Stimulated activated CD8-positive, alpha-beta memory T cell treated with anti-CD3 and anti-CD28 coated beads, Interleukin-4, amount 100 ng/mL, for 48 hours (primary cell): Measurements from ENCODE around the gene HHIPL1.

Source experiments
- DNase-seq: peaks from one replicate; pipeline ENCODE4 v3.0.0-alpha.2; 2020

HHIPL1 gene

DNA sequence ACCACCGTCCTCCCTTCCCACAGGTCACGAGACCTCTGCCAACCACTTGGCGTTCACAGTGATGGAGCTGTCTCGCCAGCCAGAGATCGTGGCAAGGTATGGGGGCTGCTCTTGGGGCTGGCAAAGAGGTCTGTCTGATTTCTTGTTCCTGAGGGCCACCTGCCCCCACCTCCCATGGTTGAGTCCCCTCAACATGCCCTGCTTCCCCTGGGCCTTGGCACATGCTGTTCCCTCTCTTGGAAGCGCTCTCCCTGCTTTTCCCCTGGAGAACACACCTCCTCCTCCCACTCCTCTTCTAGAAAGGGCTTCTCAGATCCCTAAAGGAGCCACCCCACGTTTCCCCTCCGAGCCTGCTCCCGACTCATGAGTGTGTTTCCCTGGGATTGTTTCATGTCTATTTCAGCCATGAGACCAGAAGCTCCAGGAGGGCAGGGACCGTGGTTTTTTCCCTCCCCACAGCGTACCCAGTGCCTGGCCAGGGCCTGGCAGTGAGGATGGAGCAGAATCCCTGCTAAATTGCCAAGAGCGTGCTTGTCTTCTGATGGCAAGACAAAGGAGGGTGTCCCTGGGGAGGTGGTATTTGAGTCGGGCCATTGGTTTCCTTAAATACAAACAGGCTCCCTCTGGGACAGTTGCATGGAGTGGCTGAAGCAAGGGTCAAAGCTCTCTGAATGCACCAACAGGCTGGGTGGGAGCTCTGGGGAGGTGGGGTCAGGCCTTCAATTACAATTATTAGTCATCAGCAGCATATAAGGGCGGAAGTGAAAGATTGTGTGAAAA lies 73.3 kb downstream of the HHIPL1 start:
- no peak for DNase-seq

DNA sequence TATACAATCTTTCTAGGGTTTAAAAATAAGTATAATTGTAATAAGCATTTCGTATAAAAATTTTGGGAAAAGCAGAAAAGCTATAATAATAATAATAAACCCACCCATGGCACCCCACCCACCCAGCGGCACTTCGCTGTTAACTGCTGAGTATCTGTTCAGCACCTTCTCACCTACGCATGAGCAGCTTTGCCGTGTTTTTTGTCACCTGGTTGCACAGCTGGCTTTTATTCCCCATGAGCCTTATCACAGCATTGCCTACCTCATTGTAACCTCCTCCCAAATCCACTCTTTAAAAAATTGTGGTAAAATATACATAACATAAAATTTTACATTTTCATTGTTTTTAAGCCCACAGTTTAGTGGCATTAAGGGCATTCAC lies 73.9 kb downstream of the HHIPL1 start:
- no peak for DNase-seq

- no peak for DNase-seq
Measured at GRCh38 chr14:99720941-99721791, 76.2 kb downstream of the HHIPL1 start.

DNA sequence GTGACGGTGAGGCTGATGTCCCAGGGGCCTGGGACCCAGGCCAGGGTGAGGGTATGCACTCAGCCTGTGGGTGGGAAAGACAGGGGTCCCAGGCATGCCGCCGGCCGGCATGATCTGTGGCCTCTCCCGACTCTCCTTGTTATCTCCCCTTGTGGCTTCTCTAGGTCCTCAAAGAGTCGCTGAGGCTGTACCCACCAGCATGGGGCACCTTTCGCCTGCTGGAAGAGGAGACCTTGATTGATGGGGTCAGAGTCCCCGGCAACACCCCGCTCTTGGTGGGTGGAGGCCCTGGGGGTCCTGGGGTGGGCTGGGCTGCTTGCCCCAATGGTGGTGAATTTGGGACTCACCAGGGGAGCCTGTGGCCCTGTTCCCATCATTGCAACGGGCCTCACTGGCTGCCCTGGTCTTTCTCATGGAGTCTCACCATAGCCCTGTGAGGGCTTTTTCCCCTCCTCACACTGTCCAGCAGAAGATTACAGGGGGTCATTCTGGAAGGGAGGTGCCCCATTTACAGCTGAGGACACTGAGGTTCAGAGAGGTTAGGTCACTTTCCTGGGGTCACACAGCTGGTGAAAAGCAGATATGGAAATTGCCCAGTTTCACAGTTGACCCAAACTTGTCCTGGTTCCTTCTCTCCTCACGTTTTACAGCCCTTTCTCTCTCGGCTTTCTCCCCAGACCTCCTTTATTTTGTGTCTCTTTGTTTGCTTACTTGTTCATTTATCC lies 77.0 kb downstream of the HHIPL1 start:
- DNase-seq: no peak

DNA sequence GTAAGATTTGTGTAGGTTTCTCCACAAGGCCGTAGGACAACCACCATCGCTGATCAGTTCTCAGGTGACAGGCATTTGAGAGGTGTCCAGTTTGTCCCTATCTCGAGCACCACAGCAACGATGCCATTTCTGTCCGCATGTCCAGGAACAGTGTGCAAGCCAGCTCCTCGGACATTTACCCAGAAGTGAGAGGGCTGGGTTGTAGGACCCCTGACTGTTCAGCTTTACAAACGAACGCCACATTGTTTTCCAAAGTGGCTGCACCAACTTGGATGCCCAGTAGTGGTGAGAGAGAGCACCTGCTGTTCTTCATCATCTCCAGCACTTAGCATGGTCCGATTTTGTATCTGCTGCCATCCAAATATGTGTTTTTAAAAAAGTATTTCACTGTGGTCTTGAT lies 77.8 kb downstream of the HHIPL1 start:
- no peak for DNase-seq

DNA sequence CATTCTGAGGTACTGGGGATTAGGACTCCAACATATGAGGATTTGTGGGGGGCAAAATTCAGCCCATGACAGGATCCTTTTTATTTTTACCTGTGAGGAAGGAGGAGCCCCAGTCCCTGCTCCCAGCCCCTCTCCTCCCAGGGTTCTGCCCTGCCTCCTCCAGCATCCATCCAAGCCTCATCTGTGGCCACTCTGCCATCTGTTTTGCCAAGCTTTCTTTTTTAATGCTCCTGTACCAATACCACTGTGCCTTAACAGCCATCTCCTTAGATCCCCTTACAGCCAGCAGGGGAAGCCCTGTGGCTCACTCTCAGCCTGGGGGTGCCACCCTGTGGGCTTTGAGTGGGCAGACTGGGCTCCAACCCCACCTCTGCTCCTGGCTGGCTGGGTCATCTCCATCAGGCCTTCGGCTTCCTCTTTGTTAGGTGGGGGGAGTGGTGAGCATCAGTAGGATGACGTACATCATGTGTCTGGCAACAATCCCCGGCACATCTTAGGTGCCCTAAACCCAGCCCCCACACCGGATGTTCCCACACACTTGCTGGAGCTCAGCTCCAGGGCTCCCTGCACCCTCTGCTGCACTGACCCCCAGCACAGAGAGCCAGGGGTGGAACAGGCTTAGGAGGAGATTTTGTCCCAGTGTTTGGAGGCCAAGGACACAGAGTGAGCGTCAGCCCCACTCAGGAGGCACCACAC lies 79.4 kb downstream of the HHIPL1 start:
- DNase-seq: no peak

GRCh38 chr14:99724939-99725773 lies 80.2 kb downstream of the HHIPL1 start:
- no peak for DNase-seq

- no peak for DNase-seq
Measured at GRCh38 chr14:99725774-99726537, 81.0 kb downstream of the HHIPL1 start.

DNA sequence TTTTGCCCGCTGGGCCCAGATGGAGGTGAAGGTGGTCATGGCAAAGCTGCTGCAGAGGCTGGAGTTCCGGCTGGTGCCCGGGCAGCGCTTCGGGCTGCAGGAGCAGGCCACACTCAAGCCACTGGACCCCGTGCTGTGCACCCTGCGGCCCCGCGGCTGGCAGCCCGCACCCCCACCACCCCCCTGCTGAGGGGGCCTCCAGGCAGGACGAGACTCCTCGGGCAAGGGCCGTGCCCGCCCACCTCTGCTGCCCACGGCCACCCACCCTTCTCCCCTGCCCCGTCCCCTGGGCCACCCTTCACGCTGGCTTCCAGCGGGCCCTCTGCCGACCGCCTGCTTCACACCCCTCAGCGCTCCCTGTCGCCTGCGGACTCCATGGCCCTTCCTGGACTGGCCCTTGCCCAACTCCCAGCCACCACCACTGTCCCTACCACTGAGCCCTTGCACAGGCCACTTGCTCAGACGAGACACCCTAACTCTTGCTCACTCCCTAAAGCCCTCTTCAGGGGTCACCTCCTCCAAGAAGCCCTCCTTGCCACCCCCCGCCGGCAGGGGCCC lies 81.7 kb downstream of the HHIPL1 start:
- DNase-seq: no peak

GRCh38 chr14:99727096-99727870 lies 82.4 kb downstream of the HHIPL1 start:
- DNase-seq: no peak

DNA sequence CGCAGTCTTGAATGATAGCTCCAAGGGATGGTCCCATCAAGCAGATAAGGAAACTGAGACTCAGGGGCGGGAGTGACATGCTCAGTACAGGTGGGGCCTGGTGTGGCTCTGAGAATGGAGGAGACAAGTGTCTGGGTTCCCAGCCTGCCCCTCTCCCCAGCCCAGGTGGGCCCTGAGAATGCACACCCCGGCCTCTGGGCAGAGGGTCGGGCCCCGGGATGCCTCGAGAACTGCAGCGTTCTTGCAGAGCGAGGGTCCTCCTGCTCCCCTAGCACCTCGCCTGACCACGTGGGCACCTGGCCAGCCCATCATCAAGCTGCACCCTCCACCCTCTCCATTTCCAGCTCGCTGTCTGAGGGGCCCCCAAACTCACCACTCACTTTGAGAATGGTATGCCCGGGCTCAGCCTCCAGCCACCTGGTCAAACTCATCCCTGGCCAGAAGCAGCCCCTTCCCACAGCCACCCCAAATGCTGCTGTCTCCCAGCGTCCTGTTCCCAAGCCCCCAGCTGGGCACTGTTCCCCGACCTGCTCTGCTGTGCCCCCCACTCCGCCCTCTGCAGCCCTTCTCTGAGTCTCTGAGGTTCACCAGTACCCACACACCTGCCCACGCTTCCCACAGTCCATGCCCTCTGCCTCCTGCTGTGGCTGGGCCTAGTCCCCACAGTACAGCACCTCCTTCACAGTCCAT lies 83.4 kb downstream of the HHIPL1 start:
- DNase-seq: no peak

DNA sequence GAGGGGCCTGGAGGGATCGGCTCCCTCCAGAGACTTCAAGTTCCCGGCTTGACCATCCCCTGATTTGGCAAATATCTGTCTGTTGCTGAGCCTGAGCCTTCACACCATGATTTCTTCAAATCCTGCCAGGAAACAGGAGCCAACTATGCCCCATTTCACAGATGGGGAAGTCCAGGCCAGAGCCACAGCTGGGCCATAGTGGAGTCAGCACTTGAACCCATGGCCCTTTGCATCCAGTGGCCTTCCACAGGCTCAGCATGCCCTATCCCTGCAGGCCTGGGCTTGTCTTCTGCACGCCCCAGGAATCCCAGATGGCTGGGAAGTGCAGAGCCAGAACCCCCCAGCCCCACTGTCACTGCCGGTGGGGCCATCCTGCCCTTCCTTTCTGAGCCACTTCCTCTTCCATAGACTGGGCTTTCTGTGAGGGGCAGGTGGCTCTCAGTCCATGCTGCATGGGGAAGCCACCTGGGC lies 84.1 kb downstream of the HHIPL1 start:
- DNase-seq: peak; percentile 5
